ENCODE measurements around the gene MRPL12.

The MRPL12 gene

DNA sequence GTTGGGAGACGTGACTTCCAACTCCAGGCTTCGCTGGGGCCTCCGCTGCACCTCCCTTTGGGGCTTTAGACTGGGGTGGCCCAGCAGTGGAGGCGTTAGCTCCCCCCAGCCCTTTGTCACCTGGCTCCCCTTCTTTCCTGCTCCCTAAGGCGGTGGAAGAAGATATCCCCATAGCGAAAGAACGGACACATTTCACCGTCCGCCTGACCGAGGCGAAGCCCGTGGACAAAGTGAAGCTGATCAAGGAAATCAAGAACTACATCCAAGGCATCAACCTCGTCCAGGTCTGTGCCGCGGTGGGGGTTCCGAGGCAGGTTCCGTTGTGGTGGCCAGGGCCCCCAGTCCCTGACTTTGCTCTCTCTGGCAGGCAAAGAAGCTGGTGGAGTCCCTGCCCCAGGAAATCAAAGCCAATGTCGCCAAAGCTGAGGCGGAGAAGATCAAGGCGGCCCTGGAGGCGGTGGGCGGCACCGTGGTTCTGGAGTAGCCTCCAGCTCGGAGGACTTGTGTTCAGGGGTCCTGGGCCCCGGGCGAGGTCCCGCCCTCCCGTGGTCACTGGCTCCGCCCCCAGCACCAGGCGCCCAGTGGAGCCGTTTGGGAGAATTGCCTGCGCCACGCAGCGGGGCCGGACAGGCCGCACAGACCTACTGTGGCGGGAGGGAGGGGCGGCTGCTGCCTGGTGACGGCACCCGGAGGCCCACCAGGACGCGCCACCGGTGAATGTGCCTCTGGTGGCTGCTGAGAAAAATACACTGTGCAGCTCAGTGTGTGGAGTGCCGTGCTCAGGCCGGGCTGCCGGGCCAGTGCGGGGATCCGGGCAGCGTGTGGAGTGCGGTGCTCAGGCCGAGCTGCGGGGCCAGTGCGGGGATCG, 3.8 kb downstream of the MRPL12 start:
- no peak overlapping the region for H3K4me3 ChIP-seq (replicated peaks in 1 of 2; ENCODE audit: low read depth in 2 of 2, low read length in 2 of 2)
- TF ChIP-seq, protein P1, sequence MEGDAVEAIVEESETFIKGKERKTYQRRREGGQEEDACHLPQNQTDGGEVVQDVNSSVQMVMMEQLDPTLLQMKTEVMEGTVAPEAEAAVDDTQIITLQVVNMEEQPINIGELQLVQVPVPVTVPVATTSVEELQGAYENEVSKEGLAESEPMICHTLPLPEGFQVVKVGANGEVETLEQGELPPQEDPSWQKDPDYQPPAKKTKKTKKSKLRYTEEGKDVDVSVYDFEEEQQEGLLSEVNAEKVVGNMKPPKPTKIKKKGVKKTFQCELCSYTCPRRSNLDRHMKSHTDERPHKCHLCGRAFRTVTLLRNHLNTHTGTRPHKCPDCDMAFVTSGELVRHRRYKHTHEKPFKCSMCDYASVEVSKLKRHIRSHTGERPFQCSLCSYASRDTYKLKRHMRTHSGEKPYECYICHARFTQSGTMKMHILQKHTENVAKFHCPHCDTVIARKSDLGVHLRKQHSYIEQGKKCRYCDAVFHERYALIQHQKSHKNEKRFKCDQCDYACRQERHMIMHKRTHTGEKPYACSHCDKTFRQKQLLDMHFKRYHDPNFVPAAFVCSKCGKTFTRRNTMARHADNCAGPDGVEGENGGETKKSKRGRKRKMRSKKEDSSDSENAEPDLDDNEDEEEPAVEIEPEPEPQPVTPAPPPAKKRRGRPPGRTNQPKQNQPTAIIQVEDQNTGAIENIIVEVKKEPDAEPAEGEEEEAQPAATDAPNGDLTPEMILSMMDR (IDR thresholded peaks at IDR 0.05; ENCODE audit: low read depth, low read length), result no peak
- DNase-seq (ENCODE audit: low read depth in 2 of 2), result no peak

- no peak overlapping the region for H3K4me3 ChIP-seq (replicated peaks in 1 of 2; ENCODE audit: low read depth in 2 of 2, low read length in 2 of 2)
- TF ChIP-seq, protein P1 (IDR thresholded peaks at IDR 0.05; ENCODE audit: low read depth, low read length), result no peak
- DNase-seq (ENCODE audit: low read depth in 2 of 2), result no peak
Observed at GRCh38 chr17:81707725-81708646, 4.8 kb downstream of the MRPL12 start.

DNA sequence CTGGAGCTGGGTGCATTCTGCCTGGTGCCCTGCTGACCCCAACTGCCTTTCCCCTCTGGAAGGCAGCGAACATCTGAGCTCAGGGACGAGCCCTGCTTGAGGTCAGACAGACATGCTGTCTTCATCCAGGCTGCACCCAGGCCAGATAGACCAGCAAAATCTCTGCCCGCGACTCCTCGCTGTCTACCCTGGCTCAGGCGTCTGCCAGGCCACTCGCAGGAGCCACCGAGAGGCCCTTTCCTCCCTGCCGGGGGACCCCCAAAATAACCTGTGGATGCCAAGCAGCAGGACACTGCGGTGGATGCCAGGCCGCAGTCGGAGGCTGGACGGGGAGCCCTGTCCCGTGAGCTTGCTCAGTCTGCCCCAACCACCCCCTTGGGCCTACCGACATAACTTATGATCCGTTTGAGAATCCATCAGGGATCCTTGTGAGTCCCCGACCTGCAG, 5.6 kb downstream of the MRPL12 start:
- TF ChIP-seq, protein P1 (IDR thresholded peaks at IDR 0.05; ENCODE audit: low read depth, low read length), result no peak

DNA sequence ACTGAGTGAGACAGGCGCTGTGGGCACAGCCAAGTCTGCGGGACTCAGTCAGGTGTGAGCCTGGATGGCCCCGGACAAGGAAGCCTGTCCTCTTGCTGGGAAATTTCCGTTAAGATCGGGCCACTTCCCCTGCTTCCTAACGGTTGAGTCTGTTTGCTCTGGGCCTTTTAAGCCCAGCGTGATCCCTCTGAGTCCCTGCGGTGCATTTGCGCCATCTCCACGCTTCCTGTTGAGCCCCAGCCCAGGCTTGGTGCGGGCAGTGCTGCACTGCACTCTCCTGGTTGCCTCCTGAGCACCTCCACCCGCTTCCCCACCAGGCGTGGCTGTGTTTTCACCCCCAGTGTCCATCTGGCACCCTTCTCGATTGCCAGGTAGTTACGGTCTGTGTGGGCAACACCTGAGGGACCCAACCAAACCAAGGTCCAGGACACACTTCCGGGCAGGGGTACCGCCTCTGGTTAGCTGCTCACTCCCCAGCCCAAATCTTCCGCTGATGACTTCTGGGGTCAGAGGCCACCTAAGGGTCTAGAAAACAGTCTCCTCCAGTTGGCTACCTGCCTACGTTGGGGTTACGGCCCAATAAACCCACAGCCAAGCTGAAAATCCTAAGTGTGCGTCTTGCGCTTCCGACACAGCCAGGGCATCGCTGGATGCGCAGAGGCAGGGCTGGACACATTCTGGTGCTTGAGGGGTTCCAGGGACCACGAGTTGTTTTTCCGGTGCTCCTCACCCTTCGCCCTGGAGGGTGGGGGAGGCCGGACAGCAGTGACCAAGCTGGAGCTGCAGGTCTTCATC, 7.5 kb downstream of the MRPL12 start:
- peak; percentile 39 to 41 for DNase-seq (ENCODE audit: low read depth in 2 of 2)
- TF ChIP-seq, protein P1 (IDR thresholded peaks at IDR 0.05; ENCODE audit: low read depth, low read length), result no peak
- H3K4me3 ChIP-seq (replicated peaks in 1 of 2; ENCODE audit: low read depth in 2 of 2, low read length in 2 of 2), result no peak overlapping the region

More for the DNA sequence above, 5.6 kb downstream of the MRPL12 start:
- no peak for DNase-seq (ENCODE audit: low read depth in 2 of 2)
- H3K4me3 ChIP-seq (replicated peaks in 1 of 2; ENCODE audit: low read depth in 2 of 2, low read length in 2 of 2), result no peak overlapping the region

GRCh38 chr17:81711814-81712467, 8.8 kb downstream of the MRPL12 start, which contains the start of gene SLC25A10:
TSS of gene SLC25A10 (plus strand) at chr17:81712284. CDS start at chr17:81712427, 143 bp downstream.
- H3K4me3 ChIP-seq (replicated peaks in 1 of 2; ENCODE audit: low read depth in 2 of 2, low read length in 2 of 2), result peak within 1 kb of the TSS; percentile 43 to 66
- peak; percentile 63 to 75 for DNase-seq (ENCODE audit: low read depth in 2 of 2)
- TF ChIP-seq, protein P1 (IDR thresholded peaks at IDR 0.05; ENCODE audit: low read depth, low read length), result no peak
